Cortex of kidney (tissue), 1 donor: ENCODE measurements around the gene PIEZO1.
"Not testable (repeated sequence)": the region's sequence is repeated elsewhere in the genome, so short reads cannot be mapped to it uniquely, and the experiment has no call there.

Experiments used
- DNase-seq: peaks from one replicate; lab custom pipeline; 2025; lab: John Stamatoyannopoulos, UW

Gene PIEZO1

DNA sequence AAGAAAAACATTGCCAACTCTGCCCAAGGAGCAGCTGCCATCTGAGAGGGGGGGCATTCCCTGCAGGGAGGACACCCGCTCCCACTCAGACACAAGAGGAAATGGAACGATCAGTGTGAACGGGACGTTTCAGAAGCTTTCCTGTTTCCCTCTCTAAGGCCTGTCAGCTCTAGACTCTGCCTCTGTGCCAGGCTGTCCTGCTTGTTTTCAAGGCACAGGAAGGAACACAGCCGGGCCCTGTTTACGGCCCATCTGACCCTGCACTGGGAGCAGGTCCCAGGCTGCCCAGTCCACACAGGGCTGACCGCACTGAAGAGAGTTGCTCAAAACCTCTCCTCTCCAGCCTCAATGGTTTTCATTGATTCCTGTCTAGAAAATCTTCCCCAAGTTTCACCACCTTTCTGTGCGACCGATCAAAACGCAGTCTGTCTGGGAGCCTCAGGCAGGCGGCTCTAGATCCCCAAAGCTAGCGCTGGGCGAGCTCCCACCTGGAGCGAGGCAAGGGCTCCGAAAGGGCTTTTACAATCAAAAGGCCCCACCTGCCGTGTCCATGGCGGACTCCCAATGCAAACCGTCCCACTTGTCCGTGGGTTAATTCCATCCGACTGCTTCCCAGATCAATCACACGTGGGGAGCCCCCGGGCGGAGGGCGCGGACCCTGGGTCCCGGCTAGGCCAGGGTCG, 1.5 kb downstream of the PIEZO1 start:
- no peak for DNase-seq

DNA sequence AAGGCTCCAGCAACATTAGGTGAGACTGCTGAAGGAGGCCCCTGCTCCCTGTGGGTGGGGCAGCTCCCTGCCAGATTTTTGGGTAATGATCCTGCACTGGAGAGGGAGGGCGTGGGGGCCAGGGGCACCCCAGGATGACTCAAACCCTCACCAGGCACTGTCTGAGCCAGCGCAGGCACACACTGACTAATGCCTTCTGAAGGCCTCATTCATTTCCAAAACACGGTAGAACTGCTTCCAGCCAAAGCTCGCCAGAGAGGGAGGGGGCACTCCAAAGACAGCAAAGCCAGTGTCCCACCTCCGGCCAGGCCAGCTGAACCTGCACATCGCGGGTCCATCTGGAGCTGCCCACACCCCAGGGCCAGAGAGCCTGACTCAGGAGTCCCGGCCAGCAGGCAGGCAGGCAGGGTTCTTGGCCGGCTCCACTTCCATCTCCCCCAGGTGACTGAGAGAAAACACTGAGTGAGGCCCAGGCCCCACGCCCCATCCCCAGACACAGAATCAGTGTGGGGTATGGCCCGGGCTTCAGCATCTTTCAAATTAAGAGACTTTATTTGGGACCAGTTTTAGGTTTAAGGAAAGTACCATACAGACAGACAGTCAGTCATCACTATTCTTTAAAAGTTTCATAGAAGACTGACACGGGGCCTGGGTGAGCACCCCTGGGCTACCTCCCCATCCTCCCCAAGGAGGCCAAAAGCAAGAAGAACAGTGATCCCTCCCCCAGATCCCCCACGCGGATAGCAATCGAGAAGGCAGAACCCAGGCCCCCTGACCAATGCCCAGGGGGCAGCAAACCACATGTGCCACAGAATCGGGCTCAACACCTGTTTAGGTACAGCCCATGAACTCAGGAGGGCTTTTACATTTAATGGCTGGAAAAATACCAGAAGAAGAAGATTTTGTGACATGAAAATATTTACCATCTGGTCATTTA, 2.3 kb downstream of the PIEZO1 start:
- no peak for DNase-seq

- no peak for DNase-seq
These were observed 3.6 kb downstream of the PIEZO1 start for GRCh38 chr16:88781140-88782077.

DNA sequence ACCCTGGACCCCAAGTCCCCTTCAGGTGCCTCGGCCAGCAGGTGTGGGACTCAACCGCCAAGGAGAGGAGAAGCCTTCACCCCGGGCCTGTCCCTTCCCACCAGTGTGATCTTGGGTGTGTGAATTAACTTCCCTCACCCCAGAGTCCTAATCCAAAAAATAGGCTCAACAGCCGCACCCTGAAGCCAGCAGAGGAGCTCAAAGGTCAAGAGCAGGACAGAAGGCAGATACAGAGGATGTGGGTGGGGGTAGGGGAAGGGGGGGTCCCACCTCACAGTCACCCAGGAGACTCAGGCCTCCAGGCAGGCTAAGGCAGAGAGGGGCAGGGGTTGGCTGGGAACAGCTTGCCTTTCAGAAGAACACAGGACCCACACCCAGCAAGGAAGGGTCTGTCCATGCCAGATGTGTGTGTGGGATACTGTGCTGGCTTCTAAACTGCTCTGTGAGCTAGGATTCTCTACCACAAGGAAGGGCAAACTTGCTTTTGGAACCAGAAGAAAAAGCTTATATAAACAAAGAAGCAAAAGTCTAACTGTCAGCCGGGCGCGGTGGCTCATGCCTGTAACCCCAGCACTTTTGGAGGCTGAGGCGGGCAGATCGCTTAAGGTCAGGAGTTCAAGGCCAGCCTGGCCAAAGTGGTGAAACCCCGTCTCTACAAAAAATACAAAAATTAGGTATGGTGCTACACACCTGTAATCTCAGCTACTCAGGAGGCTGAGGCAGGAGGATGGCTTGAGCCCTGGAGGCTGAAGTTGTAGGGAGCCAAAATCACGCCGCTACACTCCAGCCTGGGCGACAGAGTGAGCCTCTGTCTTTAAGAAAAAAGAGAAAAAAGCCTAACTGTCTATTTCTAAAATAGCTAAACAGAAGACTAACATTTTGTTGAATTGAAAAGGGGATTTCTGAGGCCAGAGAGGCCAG, 4.6 kb downstream of the PIEZO1 start:
- no peak for DNase-seq

DNA sequence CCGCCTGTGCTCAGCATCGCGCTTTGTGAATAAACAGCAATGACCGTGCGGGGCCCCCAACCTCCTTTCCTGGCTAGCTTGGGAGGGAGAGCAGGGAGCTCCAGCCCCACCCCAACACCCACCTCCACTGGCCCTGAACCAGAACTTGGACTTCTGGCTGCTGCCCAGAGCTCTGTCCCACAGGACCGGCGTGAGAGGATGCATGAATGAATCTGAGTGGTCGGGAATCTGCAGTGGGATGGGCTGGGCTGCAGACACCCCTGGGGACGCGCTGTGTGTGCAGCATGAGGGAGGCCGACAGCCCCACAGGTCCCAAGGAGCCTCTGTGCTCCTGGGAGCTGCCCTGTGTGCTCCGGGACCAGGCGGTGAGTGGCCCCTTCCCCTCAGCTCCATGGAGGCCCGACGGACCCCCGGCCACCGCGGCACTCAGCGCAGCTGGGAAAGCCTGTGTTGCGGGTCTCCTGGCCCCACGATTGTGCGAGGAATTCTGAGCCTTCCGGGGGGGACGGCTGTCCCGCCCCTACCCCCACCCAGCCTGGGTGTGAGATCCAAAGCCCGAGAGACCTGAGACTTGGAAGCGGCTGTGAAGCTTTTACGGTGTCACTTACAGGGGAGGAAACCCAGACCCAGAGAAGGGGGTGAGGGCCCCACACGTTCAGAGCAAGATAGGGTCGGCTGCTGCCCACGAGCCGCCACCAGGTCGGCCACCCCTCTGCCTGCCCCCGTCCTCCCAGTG, 5.4 kb downstream of the PIEZO1 start:
- DNase-seq: no peak

DNA sequence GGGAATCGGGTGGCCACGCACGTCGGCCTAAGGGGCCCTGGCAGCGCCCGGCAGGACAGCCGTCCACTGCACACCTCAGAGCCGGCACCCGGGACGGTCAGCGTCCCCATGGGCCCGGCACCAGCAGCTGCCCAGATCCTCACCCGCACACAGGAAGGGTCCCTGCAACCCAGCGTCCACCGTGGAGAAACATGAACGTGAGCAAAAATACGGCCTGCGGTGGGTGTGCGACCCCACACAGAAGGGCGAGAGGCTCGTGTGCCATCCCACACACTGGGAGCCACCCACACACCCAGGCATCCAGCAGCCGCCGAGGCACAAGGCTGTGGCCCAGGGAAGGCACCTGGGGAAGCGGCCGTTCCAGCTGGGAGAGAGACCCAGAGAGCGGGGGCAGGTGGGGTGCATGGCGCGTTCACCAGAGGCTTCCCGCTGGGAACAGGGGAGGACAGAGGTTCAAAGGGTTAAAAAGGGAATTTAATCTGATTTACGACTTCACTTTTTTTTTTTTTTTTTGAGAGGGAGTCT, 6.4 kb downstream of the PIEZO1 start:
- no peak for DNase-seq

GRCh38 chr16:88778271-88778525, 6.8 kb downstream of the PIEZO1 start:
- DNase-seq: no peak

DNA sequence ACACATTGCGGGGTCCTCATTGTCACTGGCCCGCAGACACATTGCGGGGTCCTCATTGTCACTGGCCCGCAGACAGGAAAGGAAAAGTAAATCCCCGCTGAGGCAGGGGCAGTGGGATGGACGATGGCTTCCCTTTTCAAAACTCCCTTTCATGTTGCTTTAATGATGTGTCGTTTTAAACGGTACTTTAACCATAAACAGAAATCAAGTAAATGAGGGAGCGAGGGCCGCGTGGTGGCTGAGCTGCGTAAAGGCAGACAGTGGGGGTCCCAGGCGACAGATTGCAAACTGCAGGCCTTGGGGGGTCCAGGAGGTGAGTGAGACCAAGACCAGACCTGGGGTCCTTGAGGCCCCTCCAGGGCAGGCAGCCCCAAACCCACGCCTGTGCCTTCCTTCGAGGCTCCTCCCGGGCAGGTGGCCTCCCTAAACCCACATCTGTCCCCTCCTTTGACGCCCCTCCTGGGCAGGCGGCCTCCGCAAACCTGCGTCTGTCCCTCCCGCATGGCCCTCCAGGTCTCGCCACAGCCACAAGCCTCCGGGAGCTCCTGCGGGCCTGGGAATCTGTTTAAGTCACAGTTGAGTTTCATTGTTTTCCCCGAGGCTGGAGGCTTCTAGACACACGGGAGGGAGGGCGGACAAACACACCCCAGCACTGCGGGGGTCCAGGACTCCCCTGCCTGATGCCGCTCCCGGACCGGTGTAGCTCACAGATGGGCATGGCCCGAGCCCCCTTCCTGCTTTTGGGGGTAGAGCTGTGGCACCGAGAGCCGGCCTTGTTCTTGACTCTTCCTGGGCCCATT, 7.3 kb downstream of the PIEZO1 start:
- DNase-seq: no peak

DNA sequence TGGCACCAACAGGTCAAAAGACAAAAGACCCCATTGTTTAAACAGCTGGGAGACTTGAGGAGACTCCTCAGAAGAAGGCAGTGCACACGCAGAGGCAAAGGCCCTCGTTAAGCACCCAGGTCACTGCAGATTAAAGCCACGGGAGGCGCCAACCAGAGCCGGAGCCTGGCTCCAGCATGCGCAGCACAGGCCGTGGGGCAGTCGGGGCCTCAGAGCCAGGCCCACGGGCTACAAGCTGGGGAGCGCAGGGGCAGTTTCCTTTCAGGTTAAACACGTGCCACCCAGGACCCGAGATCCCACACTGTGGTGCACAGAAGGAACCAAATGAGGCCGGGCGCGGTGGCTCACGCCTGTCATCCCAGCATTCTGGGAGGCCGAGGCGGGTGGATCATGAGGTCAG, 9.2 kb downstream of the PIEZO1 start:
- DNase-seq: no peak

DNA sequence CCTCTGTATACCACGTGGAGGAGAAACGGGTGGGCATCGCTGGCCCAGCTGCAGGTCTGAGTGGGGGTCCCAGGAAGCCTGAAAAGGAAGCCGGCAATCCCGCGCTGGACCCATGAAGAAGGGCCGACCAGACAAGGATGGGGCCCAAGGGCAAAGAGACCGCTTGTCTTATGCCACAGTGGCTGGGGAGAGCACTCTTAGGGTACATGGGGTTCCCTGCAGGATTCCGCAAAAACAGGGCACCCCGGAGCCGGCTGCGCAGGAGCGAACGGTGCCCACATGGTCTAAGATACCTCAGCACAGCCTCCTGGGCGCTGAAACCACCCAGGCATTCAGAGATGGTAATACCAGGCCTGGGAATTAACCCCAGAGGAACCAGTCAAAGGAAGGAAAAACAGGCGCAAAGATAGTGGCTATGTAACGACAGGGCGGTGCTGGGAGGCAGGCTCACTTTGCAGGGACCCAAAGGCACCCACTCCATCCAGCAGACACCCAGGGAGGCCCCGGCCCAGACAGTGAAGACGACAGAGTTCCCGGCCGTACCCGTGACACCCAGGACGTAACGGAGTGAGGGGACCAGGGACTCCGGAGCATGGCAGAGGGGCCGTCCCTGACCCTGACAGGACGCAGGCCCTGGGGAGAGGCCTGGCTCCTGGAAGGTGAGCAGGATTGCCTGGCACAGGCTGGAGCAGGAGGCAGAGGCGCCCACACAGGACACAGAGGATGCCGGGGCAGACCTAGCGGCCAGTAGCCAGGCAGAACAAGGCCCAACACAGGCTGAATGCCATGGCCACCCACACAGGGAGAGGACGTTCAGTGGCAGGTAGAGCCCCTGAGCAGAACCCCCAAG, 10.3 kb downstream of the PIEZO1 start:
- DNase-seq: no peak

DNA sequence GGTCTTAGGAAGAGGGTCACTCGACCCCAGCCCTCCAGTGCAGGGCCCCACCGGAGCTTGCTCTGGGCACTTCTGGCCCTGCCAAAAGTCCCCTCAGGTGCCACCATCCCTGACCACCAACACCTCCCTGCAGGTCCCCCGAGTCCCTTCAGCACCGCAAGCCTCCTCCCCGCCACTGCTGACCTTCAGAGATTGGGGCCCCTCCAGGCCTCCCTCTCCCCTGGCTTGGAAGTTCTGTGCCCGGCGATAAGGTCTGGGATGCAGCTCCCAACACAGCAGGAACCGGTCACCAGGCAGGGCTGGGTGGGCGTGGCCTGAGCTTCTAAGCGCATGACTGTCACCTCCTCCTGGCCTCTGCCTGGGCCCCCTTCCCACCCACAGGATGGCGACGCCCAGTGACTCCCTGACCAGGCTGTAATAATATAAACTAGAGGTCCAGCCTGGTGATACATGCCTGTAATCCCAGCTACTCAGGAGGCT, 11.2 kb downstream of the PIEZO1 start:
- no peak for DNase-seq

GRCh38 chr16:88772871-88773811, 11.9 kb downstream of the PIEZO1 start:
- DNase-seq: no peak

DNA sequence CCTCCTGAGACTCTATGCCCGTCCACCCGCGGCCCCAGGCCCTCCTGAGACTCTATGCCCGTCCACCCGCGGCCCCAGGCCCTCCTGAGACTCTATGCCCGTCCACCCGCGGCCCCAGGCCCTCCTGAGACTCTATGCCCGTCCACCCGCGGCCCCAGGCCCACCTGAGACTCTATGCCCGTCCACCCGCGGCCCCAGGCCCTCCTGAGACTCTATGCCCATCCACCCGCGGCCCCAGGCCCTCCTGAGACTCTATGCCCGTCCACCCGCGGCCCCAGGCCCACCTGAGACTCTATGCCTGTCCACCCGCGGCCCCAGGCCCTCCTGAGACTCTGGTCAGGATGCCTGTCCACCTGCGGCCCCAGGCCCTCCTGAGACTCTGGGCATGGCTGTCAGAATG, 13.2 kb downstream of the PIEZO1 start:
- not testable (repeated sequence) for DNase-seq

- no peak for DNase-seq
These were observed 13.7 kb downstream of the PIEZO1 start for GRCh38 chr16:88771294-88771772.

DNA sequence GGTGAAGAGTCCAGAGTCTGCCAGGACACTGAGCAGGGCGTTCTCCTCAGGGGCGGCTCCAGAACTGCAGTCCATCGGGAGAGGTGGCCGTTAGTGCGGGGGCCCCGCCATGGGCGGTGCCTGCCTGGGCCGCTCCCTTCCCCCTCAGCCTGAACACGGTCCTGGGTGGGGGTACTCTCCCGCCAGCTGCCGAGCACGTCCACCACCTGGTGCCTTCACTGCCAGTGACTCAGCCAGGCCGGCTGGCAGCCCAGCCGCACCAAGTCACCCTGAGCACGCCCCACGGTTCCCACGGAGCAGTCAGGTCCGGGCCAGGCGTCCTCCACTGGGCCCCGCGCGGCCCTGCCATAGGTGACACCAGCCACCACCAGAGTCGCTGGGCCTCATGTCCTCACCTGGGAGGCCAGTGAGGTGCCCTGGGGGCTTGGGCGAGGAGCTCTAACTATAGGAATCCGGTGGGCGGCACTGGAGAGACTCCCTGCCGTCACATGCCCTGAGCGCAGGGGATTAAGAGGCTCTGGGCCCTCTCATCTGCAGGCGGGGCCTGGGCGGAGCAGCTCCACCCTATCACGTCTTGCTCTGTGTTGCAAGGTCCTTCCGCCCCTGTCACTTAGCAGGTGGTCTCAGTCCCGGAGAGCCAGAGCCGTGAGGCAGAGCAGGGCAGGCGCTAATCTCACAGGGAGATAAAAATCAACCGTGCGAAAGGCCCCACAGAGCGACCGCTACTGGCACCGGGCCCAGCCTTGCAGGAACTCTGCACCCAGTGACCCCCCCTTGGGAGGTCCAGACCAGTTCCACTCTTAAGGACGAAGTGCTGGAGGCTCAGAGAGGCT, 14.3 kb downstream of the PIEZO1 start:
- DNase-seq: no peak
